GM23338 (cell line): ENCODE data around the gene GP1BB. TPM values are rescaled to one million over a fixed set of nuclear protein-coding genes. Genes with fewer than 3 reads are reported as not detected.

Experiments
- ATAC-seq: fragments of 200-7000 bp; cut with Tn5 transposase; 3 replicates; pipeline ENCODE4 v1.9.1; 2020
- DNase-seq: peaks from one replicate; pipeline ENCODE4 v3.0.0-alpha.2; 2015; ENCODE audit warnings: low spot score
- H2AFZ ChIP-seq: fragments of 200-600 bp; sonication (generic); 2 replicates; pipeline ENCODE4 v1.8.0; 2016; ENCODE audit warnings: antibody characterized with exemption, mild to moderate bottlenecking, moderate library complexity
- H3F3A ChIP-seq: fragments of 200-600 bp; sonication (generic); replicated peaks from 2 replicates; pipeline ENCODE4 v1.8.0; 2017; ENCODE audit warnings: antibody characterized with exemption, mixed run types, low read depth
- H3K27ac ChIP-seq: fragments of 200-600 bp; sonication (generic); 2 replicates; pipeline ENCODE4 v1.6.1; 2016; ENCODE audit warnings: low read depth
- H3K27me3 ChIP-seq: fragments of 200-600 bp; sonication (generic); 2 replicates; pipeline ENCODE4 v1.8.0; 2016; ENCODE audit warnings: mild to moderate bottlenecking, mixed run types, moderate library complexity; ENCODE audit not compliant: insufficient read depth
- H3K36me3 ChIP-seq: fragments of 200-600 bp; sonication (generic); 2 replicates; pipeline ENCODE4 v1.8.0; 2016; ENCODE audit warnings: mild to moderate bottlenecking; ENCODE audit not compliant: insufficient read depth
- H3K4me1 ChIP-seq: fragments of 200-600 bp; sonication (generic); 2 replicates; pipeline ENCODE4 v1.8.0; 2016; ENCODE audit warnings: mild to moderate bottlenecking, moderate library complexity; ENCODE audit not compliant: insufficient read depth
- H3K4me2 ChIP-seq: fragments of 200-600 bp; sonication (generic); 2 replicates; pipeline ENCODE4 v1.7.1; 2017; ENCODE audit warnings: mixed run types
- H3K4me3 ChIP-seq: fragments of 200-600 bp; sonication (generic); 2 replicates; pipeline ENCODE4 v1.6.1; 2016; ENCODE audit warnings: mixed run types
- H3K79me2 ChIP-seq: fragments of 200-600 bp; sonication (generic); replicated peaks from 2 replicates; pipeline ENCODE4 v1.8.0; 2017; ENCODE audit warnings: mild to moderate bottlenecking; ENCODE audit not compliant: insufficient read depth
- H3K9me2 ChIP-seq: fragments of 200-600 bp; sonication (generic); 2 replicates; pipeline ENCODE4 v1.8.0; 2017; ENCODE audit not compliant: insufficient read depth
- H4K20me1 ChIP-seq: fragments of 200-600 bp; sonication (generic); replicated peaks from 2 replicates; pipeline ENCODE4 v1.8.0; 2017; ENCODE audit warnings: mild to moderate bottlenecking; ENCODE audit not compliant: insufficient read depth
- H3K27ac Mint-ChIP-seq: 2 replicates; pipeline ENCODE4 v1.8.0; 2020; ENCODE audit warnings: inconsistent platforms, mild to moderate bottlenecking, moderate library complexity, mixed read lengths
- H3K27me3 Mint-ChIP-seq: 3 replicates; pipeline ENCODE4 v1.8.0; 2022; ENCODE audit warnings: low read depth, mild to moderate bottlenecking, moderate library complexity, mixed read lengths, inconsistent platforms; ENCODE audit not compliant: insufficient read depth, poor library complexity
- H3K36me3 Mint-ChIP-seq: 3 replicates; pipeline ENCODE4 v1.8.0; 2021; ENCODE audit warnings: low read depth, mild to moderate bottlenecking, inconsistent platforms, moderate library complexity, mixed read lengths
- H3K4me1 Mint-ChIP-seq: 3 replicates; pipeline ENCODE4 v1.8.0; 2020; ENCODE audit warnings: mild to moderate bottlenecking, inconsistent platforms, mixed read lengths
- H3K4me3 Mint-ChIP-seq: 3 replicates; pipeline ENCODE4 v1.8.0; 2021; ENCODE audit warnings: moderate library complexity, mild to moderate bottlenecking, inconsistent platforms, mixed read lengths
- H3K9me3 Mint-ChIP-seq: 3 replicates; pipeline ENCODE4 v1.8.0; 2020; ENCODE audit warnings: moderate library complexity, mild to moderate bottlenecking, inconsistent platforms, mixed read lengths
- CREB1 ChIP-seq: fragments of 250-450 bp; sonication (Bioruptor Pico); IDR thresholded peaks from 2 replicates; pipeline ENCODE4 v1.5.0; 2020; ENCODE audit warnings: low read depth, mild to moderate bottlenecking, moderate library complexity
- ETS1 ChIP-seq: IDR thresholded peaks from 2 replicates; pipeline ENCODE4 v1.6.1; 2016; ENCODE audit warnings: antibody characterized with exemption
- EZH2 ChIP-seq: fragments of 200-600 bp; sonication (generic); IDR thresholded peaks from one replicate; pipeline ENCODE4 v1.8.0; 2017; ENCODE audit warnings: antibody characterized with exemption, mild to moderate bottlenecking, low read depth; ENCODE audit not compliant: unreplicated experiment
- NANOG ChIP-seq: IDR thresholded peaks from 2 replicates; pipeline ENCODE4 v1.6.1; 2016; ENCODE audit warnings: antibody characterized with exemption, borderline replicate concordance
- POLR2AphosphoS5 ChIP-seq: IDR thresholded peaks from 2 replicates; pipeline ENCODE4 v1.6.1; 2016; ENCODE audit warnings: antibody characterized with exemption, low read depth
- ZNF114 ChIP-seq: fragments of 250-450 bp; sonication (Bioruptor Pico); IDR thresholded peaks from 2 replicates; pipeline ENCODE4 v1.5.0; 2020; ENCODE audit warnings: mild to moderate bottlenecking, moderate library complexity
- ZNF331 ChIP-seq: fragments of 250-450 bp; sonication (Bioruptor Pico); IDR thresholded peaks from 2 replicates; pipeline ENCODE4 v1.5.0; 2020; ENCODE audit warnings: low read depth, mild to moderate bottlenecking, moderate library complexity
- ZNF462 ChIP-seq: fragments of 250-450 bp; sonication (Bioruptor Pico); IDR thresholded peaks from 2 replicates; pipeline ENCODE4 v1.5.0; 2020; ENCODE audit warnings: mild to moderate bottlenecking, moderate library complexity
- polyA plus RNA-seq: library from polyadenylated mRNA; unstranded; fragments of >200 nt; fragmentation: Nextera tagmentation; extraction: Ambion mirVana; gene quantifications from 2 replicates; pipeline ENCODE4 v1.2.1, GENCODE V29; 2016
- total RNA-seq: library from RNA; depleted of rRNA; stranded (reverse); fragments of >200 nt; shearing (Covaris generic); gene quantifications from 2 replicates; pipeline ENCODE4 v1.2.3, GENCODE V29; 2014
- TF ChIP-seq, protein P1 (sequence below): IDR thresholded peaks from one replicate; pipeline ENCODE4 v1.6.1; 2018; ENCODE audit warnings: antibody characterized with exemption; ENCODE audit not compliant: unreplicated experiment

The GP1BB gene
- total and polyA plus RNA-seq, 2 experiments from 2014 or later = 0.53 to 1.3 TPM

DNA sequence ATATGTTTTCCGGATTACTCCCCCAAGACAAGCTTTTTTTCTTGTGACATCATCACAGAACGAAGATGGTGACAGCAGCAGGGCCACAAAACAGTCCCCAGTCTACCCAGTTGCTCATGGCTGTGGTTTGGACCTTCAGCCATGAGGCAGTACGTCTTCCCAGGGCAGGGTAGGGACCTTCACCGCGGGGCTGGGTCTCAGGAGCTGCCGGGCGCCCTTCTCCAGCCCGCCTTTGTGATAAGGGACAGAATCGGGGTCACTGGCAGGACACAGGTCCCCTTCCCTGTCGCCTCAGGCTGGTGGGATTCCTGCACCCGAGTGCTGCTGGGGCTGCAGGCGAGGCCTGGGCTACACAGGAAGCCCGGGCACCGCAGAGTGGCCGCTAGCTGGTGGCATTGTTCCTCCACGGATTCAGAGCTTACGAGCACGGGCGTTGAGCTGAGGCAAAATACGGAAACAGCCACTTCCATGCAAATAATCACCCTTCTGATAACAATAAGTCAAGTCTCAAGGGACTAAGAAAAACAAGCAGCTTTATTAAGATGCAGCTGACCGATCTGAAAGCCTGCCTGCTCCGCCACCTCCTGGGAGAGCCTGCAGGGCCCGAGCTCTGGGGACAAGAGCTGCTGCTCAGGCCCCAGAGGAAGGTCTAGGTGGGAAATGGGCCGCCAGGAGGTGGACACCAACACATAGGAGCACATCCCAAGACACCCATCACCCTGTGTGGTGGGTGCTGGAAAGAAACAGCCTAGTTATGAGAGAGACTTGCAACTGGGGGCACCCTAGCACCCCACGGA lies 49.5 kb downstream of the GP1BB start:
- no peak overlapping the region for H3K27ac Mint-ChIP-seq
- ATAC-seq = no peak; the same call in 2 of the 3 replicates

GRCh38 chr22:19773470-19774040 lies 50.2 kb downstream of the GP1BB start:
- Histone ChIP-seq H2AFZ (no peak overlapping the region), H4K20me1 (no peaks in the 10 kb centered on the region), H3K4me3 (no peak overlapping the region), H3K9me2 (no peaks in the 10 kb centered on the region), H3K27ac (no peak overlapping the region), H3K36me3 (no peaks in the 10 kb centered on the region), H3K4me1 (no peaks in the 10 kb centered on the region), H3K4me2 (no peak overlapping the region), H3F3A (no peaks in the 10 kb centered on the region), H3K27me3 (peaks cover 27% of the 10 kb centered on the region), H3K79me2 (no peaks in the 10 kb centered on the region)
- Mint-ChIP-seq H3K36me3 (no peaks in the 10 kb centered on the region), H3K27ac (no peak overlapping the region), H3K4me1 (no peaks in the 10 kb centered on the region), H3K9me3 (no peaks in the 10 kb centered on the region; the same call in 2 of the 3 replicates), H3K4me3 (no peak overlapping the region), H3K27me3 (peaks cover 37% of the 10 kb centered on the region)
- no peak for ATAC-seq
- no peak for DNase-seq
- TF ChIP-seq NANOG = no peak
- TF ChIP-seq ZNF114 (CRISPR knock-in tag) = no peak
- TF ChIP-seq, protein P1, sequence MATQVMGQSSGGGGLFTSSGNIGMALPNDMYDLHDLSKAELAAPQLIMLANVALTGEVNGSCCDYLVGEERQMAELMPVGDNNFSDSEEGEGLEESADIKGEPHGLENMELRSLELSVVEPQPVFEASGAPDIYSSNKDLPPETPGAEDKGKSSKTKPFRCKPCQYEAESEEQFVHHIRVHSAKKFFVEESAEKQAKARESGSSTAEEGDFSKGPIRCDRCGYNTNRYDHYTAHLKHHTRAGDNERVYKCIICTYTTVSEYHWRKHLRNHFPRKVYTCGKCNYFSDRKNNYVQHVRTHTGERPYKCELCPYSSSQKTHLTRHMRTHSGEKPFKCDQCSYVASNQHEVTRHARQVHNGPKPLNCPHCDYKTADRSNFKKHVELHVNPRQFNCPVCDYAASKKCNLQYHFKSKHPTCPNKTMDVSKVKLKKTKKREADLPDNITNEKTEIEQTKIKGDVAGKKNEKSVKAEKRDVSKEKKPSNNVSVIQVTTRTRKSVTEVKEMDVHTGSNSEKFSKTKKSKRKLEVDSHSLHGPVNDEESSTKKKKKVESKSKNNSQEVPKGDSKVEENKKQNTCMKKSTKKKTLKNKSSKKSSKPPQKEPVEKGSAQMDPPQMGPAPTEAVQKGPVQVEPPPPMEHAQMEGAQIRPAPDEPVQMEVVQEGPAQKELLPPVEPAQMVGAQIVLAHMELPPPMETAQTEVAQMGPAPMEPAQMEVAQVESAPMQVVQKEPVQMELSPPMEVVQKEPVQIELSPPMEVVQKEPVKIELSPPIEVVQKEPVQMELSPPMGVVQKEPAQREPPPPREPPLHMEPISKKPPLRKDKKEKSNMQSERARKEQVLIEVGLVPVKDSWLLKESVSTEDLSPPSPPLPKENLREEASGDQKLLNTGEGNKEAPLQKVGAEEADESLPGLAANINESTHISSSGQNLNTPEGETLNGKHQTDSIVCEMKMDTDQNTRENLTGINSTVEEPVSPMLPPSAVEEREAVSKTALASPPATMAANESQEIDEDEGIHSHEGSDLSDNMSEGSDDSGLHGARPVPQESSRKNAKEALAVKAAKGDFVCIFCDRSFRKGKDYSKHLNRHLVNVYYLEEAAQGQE = no peak
- no peak for TF ChIP-seq EZH2
- no peak for TF ChIP-seq ZNF462 (CRISPR knock-in tag)
- TF ChIP-seq POLR2AphosphoS5 = no peak
- TF ChIP-seq CREB1 (CRISPR knock-in tag) = no peak
- no peak for TF ChIP-seq ETS1

More for the DNA sequence above, 49.5 kb downstream of the GP1BB start:
- Mint-ChIP-seq H3K36me3 (no peaks in the 10 kb centered on the region), H3K4me1 (peaks cover 5% of the 10 kb centered on the region; the same call in 2 of the 3 replicates), H3K27me3 (peaks cover 38% of the 10 kb centered on the region), H3K4me3 (no peak overlapping the region), H3K9me3 (no peaks in the 10 kb centered on the region; the same call in 2 of the 3 replicates)
- Histone ChIP-seq H3K4me3 (no peak overlapping the region), H3F3A (no peaks in the 10 kb centered on the region; the same call in 1 of the 2 replicates), H3K4me1 (peaks cover under 1% of the 10 kb centered on the region; the same call in 1 of the 2 replicates), H3K27me3 (peaks cover 34% of the 10 kb centered on the region), H4K20me1 (no peaks in the 10 kb centered on the region), H3K9me2 (no peaks in the 10 kb centered on the region), H3K79me2 (no peaks in the 10 kb centered on the region), H3K27ac (no peak overlapping the region), H3K4me2 (no peak overlapping the region), H2AFZ (no peak overlapping the region), H3K36me3 (no peaks in the 10 kb centered on the region)
- no peak for TF ChIP-seq ZNF331 (CRISPR knock-in tag)
- no peak for TF ChIP-seq POLR2AphosphoS5
- TF ChIP-seq EZH2 = no peak
- no peak for TF ChIP-seq NANOG
- TF ChIP-seq ZNF114 (CRISPR knock-in tag) = no peak
- DNase-seq = no peak
